Heart right ventricle (tissue), 16 donors: ENCODE data around the gene PDZD4. TPM values are rescaled to one million over a fixed set of nuclear protein-coding genes. Genes with fewer than 3 reads are reported as not detected.

Experiments
- ATAC-seq, 8 donors: fragments of 200-7000 bp; cut with Tn5 transposase; one replicate each; pipeline ENCODE4 v1.9.1; 2020; ENCODE audit warnings: mild to moderate bottlenecking in 8 of 8, moderate library complexity in 8 of 8, moderate number of reproducible peaks in 1 of 8
- DNase-seq, 2 donors: peaks; one replicate each; pipeline ENCODE4 v3.0.0-alpha.2; 2020
- H3K27ac ChIP-seq, 10 donors: fragments of 200-600 bp; sonication (generic) in 2 of 10; one replicate each; pipeline versions ENCODE4 v1.5.0 to v1.8.0; 2020 to 2022; ENCODE audit warnings: mild to moderate bottlenecking in 3 of 10
- H3K27me3 ChIP-seq, 7 donors: fragments of 200-600 bp; one replicate each; pipeline ENCODE4 v1.8.0; 2021 to 2022; ENCODE audit warnings: mild to moderate bottlenecking in 2 of 7
- H3K36me3 ChIP-seq, 9 donors: fragments of 200-600 bp; sonication (generic) in 1 of 9; one replicate each; pipeline versions ENCODE4 v1.5.0 to v1.8.0; 2020 to 2022; ENCODE audit warnings: mild to moderate bottlenecking in 2 of 9
- H3K4me1 ChIP-seq, 9 donors: fragments of 200-600 bp; sonication (generic) in 1 of 9; one replicate each; pipeline versions ENCODE4 v1.5.0 to v1.8.0; 2020 to 2022; ENCODE audit warnings: mild to moderate bottlenecking in 4 of 9
- H3K4me3 ChIP-seq, 10 donors: fragments of 200-600 bp; sonication (generic) in 2 of 10; one replicate each; pipeline versions ENCODE4 v1.5.0 to v1.8.0; 2020 to 2022; ENCODE audit warnings: mild to moderate bottlenecking in 7 of 10, moderate library complexity in 2 of 10
- H3K9me3 ChIP-seq, 11 donors: fragments of 200-600 bp in 10 of 11; sonication (generic) in 2 of 11; one replicate each; pipeline versions ENCODE4 v1.5.0 to v1.8.0; 2013 to 2022; ENCODE audit warnings: mild to moderate bottlenecking in 2 of 11, control low read depth in 1 of 11, moderate library complexity in 1 of 11
- WGBS, 2 donors: extraction: QIAGEN DNeasy Blood & Tissue Kit; methylation state at CpG; one replicate each; pipeline ENCODE4 v1.1.7; 2013; ENCODE audit warnings: inconsistent platforms in 1 of 2; 5-methylcytosine and 5-hydroxymethylcytosine counted together
- intact Hi-C, 10 donors: fragments of 100-400 bp; cut with DNase I; formaldehyde crosslinking; loops; one replicate each; pipeline versions ENCODE4 v1.11.1 to v1.14.2; 2022
- polyA plus RNA-seq, 2 donors: library from polyadenylated mRNA; stranded (reverse); fragments of 200-250 nt; gene quantifications; one replicate each; pipeline ENCODE4 v1.2.3, GENCODE V29; 2013
- total RNA-seq, 10 donors: library from RNA; stranded (reverse); fragmentation: NEBNext Ultra II Directional in 3 of 10; extraction: Animal tissue kit (Norgen Biotek cat#: 25700) in 3 of 10; gene quantifications; one replicate each; pipeline versions ENCODE4 v1.2.1 to v1.2.4, GENCODE V29; 2021 to 2023
- TF ChIP-seq, protein P1 (sequence below), 9 donors: fragments of 200-600 bp; sonication (generic) in 2 of 9; IDR thresholded peaks; one replicate each; pipeline versions ENCODE4 v1.5.0 to v1.8.0; 2021 to 2022; ENCODE audit warnings: antibody characterized with exemption in 9 of 9, mild to moderate bottlenecking in 5 of 9, moderate library complexity in 1 of 9
- donor health status: Arrhythmogenic right ventricular cardiomyopathy.
- donor health status: ischemic (EF 13 %, LVEDD 7.1; RV severe dilation, severe dysfunction).
- donor health status: healthy with polysubstance abuse.
- donor health status: DM: no; HTN: yes; CAD: no.
- donor health status: DM: no; HTN: no; CAD: no.
- donor health status: ischemic (EF 25% LVEDD 6.9; RV normal size, moderate dysfunction).
- donor health status: ischemic (EF 25% LVEDD 5.7; RV mildly dilated, moderate dysfunction).
- donor health status: healthy.
- donor health status: DM: yes; HTN: yes; CAD: no.
- donor health status: Ischemic cardiomyopathy.
- donor health status: ischemic (EF 35%, LVEDD 5.7; RV mildly dilated, moderate dysfunction).
- donor health status: nonischemic (EF 11% LVEDD 7.7; RV severe dilation, severe dysfunction).
- donor health status: DM: yes; HTN: yes; CAD: no.
- donor health status: PGD.
- donor health status: ischemic (EF 29% LVEDD 5.4; RV normal size, mild dysfunction).
- donor health status: nonischemic (EF 23%, LVEDD 6.1; RV moderate dilation, normal function).

PDZD4 gene
- total and polyA plus RNA-seq, 12 donors, result 1.2 to 4.5 (median 2.3) TPM

DNA sequence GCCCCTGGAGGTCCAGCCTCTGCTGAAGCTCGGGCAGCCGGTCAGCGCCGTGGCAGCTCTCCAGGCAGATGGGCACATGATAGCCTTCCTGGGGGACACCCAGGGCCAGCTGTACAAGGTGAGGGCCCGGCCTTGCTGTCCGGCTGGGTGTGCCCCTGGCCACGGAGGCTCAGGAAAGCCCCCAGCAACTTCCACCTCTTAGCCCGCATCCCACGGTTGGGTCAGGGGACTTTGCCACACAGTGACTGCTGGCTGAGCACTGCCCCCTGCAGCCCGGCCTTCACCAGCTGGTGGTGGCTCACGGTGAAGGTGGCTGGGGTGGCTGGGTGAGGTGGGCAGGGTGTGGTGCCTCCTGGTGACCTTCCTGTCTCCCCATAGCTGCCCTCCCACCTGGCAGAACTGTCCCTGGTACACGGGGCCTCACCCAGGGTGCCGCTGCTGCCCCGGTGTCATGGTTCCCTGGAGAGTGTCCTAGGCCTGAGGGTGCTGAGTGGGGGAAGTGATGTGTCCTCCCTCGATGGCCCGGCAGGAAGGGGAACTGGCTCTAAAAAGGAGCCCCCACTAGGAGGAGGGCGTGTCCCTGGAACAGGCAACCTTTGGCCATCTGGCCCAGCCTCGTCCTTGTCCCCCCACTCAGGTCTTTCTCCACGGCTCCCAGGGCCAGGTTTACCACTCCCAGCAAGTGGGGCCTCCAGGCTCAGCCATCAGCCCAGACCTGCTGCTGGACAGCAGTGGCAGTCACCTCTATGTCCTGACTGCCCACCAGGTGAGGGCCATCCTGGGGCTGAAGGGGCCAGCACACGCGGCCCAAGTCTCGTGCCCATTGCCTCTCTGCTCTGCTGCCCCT lies 61.8 kb downstream of the PDZD4 start:
- TF ChIP-seq, protein P1, sequence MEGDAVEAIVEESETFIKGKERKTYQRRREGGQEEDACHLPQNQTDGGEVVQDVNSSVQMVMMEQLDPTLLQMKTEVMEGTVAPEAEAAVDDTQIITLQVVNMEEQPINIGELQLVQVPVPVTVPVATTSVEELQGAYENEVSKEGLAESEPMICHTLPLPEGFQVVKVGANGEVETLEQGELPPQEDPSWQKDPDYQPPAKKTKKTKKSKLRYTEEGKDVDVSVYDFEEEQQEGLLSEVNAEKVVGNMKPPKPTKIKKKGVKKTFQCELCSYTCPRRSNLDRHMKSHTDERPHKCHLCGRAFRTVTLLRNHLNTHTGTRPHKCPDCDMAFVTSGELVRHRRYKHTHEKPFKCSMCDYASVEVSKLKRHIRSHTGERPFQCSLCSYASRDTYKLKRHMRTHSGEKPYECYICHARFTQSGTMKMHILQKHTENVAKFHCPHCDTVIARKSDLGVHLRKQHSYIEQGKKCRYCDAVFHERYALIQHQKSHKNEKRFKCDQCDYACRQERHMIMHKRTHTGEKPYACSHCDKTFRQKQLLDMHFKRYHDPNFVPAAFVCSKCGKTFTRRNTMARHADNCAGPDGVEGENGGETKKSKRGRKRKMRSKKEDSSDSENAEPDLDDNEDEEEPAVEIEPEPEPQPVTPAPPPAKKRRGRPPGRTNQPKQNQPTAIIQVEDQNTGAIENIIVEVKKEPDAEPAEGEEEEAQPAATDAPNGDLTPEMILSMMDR (IDR thresholded peaks at IDR 0.05), result no peak
- peaks cover 3 to 23% (median 15%) of the 10 kb centered on the region in 9 donors for H3K4me1 ChIP-seq
- no peaks in the 10 kb centered on the region for H3K36me3 ChIP-seq
- intact Hi-C loops, result loop anchor here in 2 of 10 donors (5.0 to 10.0 kb wide), 2 partner anchors 184 to 186 kb away; no protein-coding TSS in a partner anchor
- H3K27me3 ChIP-seq, result peaks cover 0 to 11% (median 0%) of the 10 kb centered on the region in 7 donors
- no peaks in the 10 kb centered on the region for H3K9me3 ChIP-seq
- ATAC-seq, result no peak
- WGBS, 2 donors, result 70 to 74% methylated on average over 14 to 22 of the region's 22 CpGs
- DNase-seq, result peak in 1 of 2 donors; percentile 5
- no peak overlapping the region for H3K27ac ChIP-seq
- no peak overlapping the region for H3K4me3 ChIP-seq

DNA sequence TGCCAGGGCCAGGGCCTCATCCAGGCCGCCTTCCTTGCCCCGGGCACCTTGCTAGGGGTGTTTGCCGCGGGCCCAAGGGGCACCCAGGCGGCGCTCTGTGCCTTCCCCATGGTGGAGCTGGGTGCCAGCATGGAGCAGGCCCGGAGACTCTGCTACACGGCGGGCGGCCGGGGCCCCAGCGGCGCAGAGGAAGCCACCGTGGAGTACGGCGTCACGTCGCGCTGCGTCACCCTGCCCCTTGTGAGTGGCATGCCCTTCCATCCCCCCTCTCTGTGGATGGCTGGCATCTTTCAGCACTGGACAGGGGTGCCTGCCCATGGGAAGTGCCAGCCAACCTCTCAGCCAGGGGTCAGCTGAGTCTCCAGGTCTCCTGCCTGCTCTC lies 62.7 kb downstream of the PDZD4 start:
- H3K27me3 ChIP-seq, result peaks cover 0 to 11% (median 0%) of the 10 kb centered on the region in 7 donors
- ATAC-seq (no peak), DNase-seq (peak in 1 of 2 donors; percentile 2)
- H3K4me3 ChIP-seq, result no peak overlapping the region
- peaks cover 3 to 23% (median 15%) of the 10 kb centered on the region in 9 donors for H3K4me1 ChIP-seq
- H3K27ac ChIP-seq, result no peak overlapping the region
- no peaks in the 10 kb centered on the region for H3K36me3 ChIP-seq
- TF ChIP-seq, protein P1 (IDR thresholded peaks at IDR 0.05), result no peak
- intact Hi-C loops, result loop anchor here in 2 of 10 donors (5.0 to 10.0 kb wide), 2 partner anchors 185 to 187 kb away; no protein-coding TSS in a partner anchor
- 98 to 99% methylated on average over 9 to 20 of the region's 20 CpGs for WGBS, 2 donors
- no peaks in the 10 kb centered on the region for H3K9me3 ChIP-seq

DNA sequence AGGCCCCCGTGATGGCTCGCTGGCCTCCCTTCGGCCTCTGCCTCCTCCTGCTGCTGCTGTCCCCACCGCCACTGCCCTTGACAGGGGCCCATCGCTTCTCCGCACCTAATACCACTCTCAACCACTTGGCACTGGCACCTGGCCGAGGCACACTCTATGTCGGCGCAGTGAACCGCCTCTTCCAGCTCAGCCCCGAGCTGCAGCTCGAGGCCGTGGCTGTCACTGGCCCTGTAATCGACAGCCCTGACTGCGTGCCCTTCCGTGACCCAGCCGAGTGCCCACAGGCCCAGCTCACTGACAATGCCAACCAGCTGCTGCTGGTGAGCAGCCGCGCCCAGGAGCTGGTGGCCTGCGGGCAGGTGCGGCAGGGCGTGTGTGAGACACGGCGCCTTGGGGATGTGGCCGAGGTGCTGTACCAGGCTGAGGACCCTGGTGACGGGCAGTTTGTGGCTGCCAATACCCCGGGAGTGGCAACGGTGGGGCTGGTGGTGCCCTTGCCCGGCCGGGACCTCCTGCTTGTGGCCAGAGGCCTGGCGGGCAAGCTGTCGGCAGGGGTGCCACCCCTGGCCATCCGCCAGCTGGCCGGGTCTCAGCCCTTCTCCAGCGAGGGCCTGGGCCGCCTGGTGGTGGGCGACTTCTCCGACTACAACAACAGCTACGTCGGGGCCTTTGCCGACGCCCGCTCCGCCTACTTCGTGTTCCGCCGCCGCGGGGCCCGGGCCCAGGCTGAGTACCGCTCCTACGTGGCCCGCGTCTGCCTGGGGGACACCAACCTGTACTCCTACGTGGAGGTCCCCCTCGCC lies 63.3 kb downstream of the PDZD4 start:
- no peak overlapping the region for H3K27ac ChIP-seq
- H3K27me3 ChIP-seq, result peaks cover 0 to 11% (median 0%) of the 10 kb centered on the region in 7 donors
- ATAC-seq (no peak), DNase-seq (peak in 1 of 2 donors; percentile 10)
- no peaks in the 10 kb centered on the region for H3K36me3 ChIP-seq
- no peaks in the 10 kb centered on the region for H3K9me3 ChIP-seq
- intact Hi-C loops, result loop anchor here in 2 of 10 donors (5.0 to 10.0 kb wide), 2 partner anchors 185 to 188 kb away; no protein-coding TSS in a partner anchor
- peaks cover 3 to 23% (median 15%) of the 10 kb centered on the region in 9 donors for H3K4me1 ChIP-seq
- 90 to 94% methylated on average over 30 to 54 of the region's 56 CpGs for WGBS, 2 donors
- no peak overlapping the region for H3K4me3 ChIP-seq
- TF ChIP-seq, protein P1 (IDR thresholded peaks at IDR 0.05), result no peak
